ENCODE measurements around the gene PPEF1.

GRCh38 chrX:18672008-18672407, 35.4 kb upstream of the PPEF1 start, which contains the start of gene RS1:
- no peak for TF ChIP-seq CTCF (IDR thresholded peaks at IDR 0.05; ENCODE audit: poor library complexity, severe bottlenecking)
- no peak for TF ChIP-seq POLR2AphosphoS5 (IDR thresholded peaks at IDR 0.05)
